ENCODE results near the gene PCK2.

GRCh38 chr14:24072881-24073877, 20.9 kb upstream of the PCK2 start:
- TF ChIP-seq CTCF (IDR thresholded peaks at IDR 0.05; ENCODE audit: poor library complexity, severe bottlenecking) = no peak
- no peak for TF ChIP-seq REST (IDR thresholded peaks at IDR 0.05; ENCODE audit: borderline replicate concordance)
- TF ChIP-seq EP300 (conservative IDR thresholded peaks at IDR 0.05; ENCODE audit: poor library complexity, severe bottlenecking) = no peak
- no peak for TF ChIP-seq EZH2 (IDR thresholded peaks at IDR 0.05; ENCODE audit: borderline replicate concordance, insufficient read depth, low read length, poor library complexity, severe bottlenecking)
- no peak for TF ChIP-seq RAD21 (conservative IDR thresholded peaks at IDR 0.05)
- TF ChIP-seq POLR2AphosphoS5 (IDR thresholded peaks at IDR 0.05) = no peak
- TF ChIP-seq SMC3 (conservative IDR thresholded peaks at IDR 0.05; ENCODE audit: poor library complexity) = no peak
- no peak for TF ChIP-seq TAF1 (IDR thresholded peaks at IDR 0.05; ENCODE audit: low read depth)
- TF ChIP-seq MXI1 (conservative IDR thresholded peaks at IDR 0.05; ENCODE audit: poor library complexity, severe bottlenecking) = no peak

Measured in neural cell (in vitro differentiated cells).